Measurements from ENCODE around the gene PTCH1. TPM values are rescaled to one million over a fixed set of nuclear protein-coding genes. Genes with fewer than 3 reads are reported as not detected.

The PTCH1 gene
- total and polyA plus RNA-seq, 7 donors, result 0.81 to 7.5 (median 3.5) TPM

DNA sequence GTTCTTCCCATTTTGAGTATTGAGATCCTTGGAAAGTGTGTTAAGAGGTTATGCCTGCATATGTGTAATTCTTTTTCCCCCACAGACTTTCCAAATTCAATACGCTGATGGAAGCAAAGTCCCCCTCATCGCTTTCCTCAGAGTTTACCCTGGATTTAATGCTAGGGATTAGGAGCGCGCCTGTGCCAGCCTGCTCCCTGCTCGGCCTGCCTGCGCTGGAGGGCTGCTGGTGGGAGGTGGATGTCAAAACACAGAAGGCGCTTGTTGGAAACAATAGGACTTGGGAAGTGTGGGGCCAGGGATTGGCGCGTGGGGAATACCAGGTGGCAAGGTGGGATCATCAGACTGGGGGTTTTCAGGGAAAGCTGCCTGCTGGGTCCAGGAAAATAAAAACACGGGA is 39.8 kb upstream of the PTCH1 start:
- TF ChIP-seq, protein P1, sequence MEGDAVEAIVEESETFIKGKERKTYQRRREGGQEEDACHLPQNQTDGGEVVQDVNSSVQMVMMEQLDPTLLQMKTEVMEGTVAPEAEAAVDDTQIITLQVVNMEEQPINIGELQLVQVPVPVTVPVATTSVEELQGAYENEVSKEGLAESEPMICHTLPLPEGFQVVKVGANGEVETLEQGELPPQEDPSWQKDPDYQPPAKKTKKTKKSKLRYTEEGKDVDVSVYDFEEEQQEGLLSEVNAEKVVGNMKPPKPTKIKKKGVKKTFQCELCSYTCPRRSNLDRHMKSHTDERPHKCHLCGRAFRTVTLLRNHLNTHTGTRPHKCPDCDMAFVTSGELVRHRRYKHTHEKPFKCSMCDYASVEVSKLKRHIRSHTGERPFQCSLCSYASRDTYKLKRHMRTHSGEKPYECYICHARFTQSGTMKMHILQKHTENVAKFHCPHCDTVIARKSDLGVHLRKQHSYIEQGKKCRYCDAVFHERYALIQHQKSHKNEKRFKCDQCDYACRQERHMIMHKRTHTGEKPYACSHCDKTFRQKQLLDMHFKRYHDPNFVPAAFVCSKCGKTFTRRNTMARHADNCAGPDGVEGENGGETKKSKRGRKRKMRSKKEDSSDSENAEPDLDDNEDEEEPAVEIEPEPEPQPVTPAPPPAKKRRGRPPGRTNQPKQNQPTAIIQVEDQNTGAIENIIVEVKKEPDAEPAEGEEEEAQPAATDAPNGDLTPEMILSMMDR (IDR thresholded peaks at IDR 0.05), result no peak
- peaks cover 0 to 38% (median 8%) of the 10 kb centered on the region in 3 donors for H3K27me3 ChIP-seq (ENCODE audit: insufficient read depth in 3 of 3, low read length in 2 of 3)
- 29 to 33% (median 30%) methylated on average over 10 of the region's 10 CpGs for WGBS, 3 donors
- intact Hi-C loops (cut with DNase I), result no loop called here
- DNase-seq (no peak), ATAC-seq (no peak)
- H3K36me3 ChIP-seq (ENCODE audit: insufficient read depth in 1 of 2, low read depth in 1 of 2), result no peaks in the 10 kb centered on the region
- H3K27ac ChIP-seq, result no peak overlapping the region
- H3K9me3 ChIP-seq, result no peaks in the 10 kb centered on the region
- H3K4me3 ChIP-seq, result no peak overlapping the region
- no peaks in the 10 kb centered on the region for H3K4me1 ChIP-seq

DNA sequence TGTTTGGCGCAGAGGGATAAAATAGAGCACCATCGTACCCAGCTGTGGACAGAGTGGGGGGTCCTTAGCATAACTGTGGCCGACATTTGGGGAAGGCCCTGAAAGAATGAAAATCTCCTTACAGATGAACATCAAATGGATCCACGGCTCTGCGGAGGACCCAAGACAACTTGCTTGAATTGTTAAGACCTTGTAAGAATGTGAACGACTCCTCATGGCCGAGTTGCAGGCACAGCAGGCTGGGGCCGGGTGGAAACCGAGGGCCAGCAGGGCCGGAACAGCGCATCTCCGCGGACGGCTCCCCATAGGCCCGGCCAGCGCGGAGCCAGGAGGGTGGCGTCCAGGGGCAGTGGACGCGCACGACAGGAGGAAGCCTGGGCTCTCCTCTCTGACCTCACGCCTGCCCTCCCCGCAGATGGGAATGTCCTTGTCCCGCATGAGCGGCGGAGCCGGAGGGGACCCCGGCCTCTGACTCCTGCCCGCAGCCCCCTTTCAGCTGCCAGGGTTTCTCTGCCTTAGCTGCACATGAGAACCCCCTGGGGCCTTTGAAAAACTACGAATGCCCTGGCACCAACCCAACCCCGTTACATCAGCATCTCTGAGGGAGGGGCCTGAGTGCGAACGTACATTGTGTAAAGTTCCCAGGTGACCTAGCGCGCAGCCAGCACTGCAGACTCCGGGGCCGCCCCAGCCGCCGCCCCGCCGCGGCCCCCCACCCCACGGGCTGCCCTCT is 36.2 kb upstream of the PTCH1 start:
- peak in 2 of 4 donors; percentile 40 to 64 for ATAC-seq
- intact Hi-C loops (cut with DNase I), result no loop called here
- H3K4me1 ChIP-seq, result no peaks in the 10 kb centered on the region
- no peaks in the 10 kb centered on the region for H3K9me3 ChIP-seq
- H3K4me3 ChIP-seq, result peak overlapping the region; percentile 41
- 19 to 29% (median 27%) methylated on average over 43 of the region's 43 CpGs for WGBS, 3 donors
- H3K27me3 ChIP-seq (ENCODE audit: insufficient read depth in 3 of 3, low read length in 2 of 3), result peaks cover 0 to 34% (median 6%) of the 10 kb centered on the region in 3 donors
- H3K36me3 ChIP-seq (ENCODE audit: insufficient read depth in 1 of 2, low read depth in 1 of 2), result no peaks in the 10 kb centered on the region
- peak; percentile 51 to 76 for DNase-seq
- no peak overlapping the region for H3K27ac ChIP-seq
- TF ChIP-seq, protein P1 (IDR thresholded peaks at IDR 0.05), result no peak

DNA sequence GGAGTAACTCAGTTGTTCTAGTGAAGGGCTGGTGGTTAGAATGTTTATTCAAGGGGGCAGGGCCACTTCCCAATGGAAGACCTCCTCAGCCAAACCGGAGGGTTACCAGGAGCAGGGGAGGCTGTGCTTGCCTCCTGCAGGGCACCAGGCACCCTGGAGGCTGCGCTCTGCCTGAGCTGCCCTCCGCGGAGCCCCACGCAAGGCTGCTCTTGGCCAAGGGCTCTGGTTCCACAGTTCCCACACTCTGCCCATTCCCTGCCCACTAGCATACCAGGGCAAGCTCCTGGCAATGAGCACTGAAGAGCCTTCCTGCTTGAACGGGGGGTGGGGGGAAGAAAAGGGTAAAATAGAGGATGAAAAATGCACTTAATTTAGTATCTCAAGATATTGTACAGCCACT is 35.5 kb upstream of the PTCH1 start:
- no peak for ATAC-seq
- DNase-seq, result no peak
- intact Hi-C loops (cut with DNase I), result no loop called here
- Histone ChIP-seq H3K36me3 (ENCODE audit: insufficient read depth in 1 of 2, low read depth in 1 of 2) (no peaks in the 10 kb centered on the region), H3K9me3 (no peaks in the 10 kb centered on the region), H3K4me3 (no peak overlapping the region), H3K4me1 (no peaks in the 10 kb centered on the region), H3K27me3 (ENCODE audit: insufficient read depth in 3 of 3, low read length in 2 of 3) (peaks cover 0 to 31% (median 6%) of the 10 kb centered on the region in 3 donors), H3K27ac (no peak overlapping the region)
- WGBS, 3 donors, result 79 to 80% (median 79%) methylated on average over 6 of the region's 6 CpGs
- TF ChIP-seq, protein P1 (IDR thresholded peaks at IDR 0.05), result no peak

DNA sequence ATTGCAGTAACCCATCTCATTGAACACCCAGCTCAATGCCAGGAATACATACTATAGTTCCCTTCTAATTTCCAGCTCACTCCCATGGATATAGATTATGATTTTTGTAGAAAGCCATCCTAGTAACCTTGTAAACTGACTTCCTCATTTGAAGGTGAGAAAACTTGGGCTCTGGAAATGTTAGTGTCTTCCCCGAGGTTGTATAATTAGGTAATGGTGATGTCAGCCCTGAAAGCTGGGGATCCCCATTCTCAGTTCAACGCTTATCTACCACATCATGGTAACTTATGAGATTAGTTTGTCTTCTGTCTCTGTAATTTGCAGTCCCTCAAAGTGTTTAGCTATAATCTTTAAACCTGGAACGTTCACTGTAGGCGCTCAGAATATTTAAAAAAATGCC is 34.6 kb upstream of the PTCH1 start:
- ATAC-seq (no peak), DNase-seq (no peak)
- Histone ChIP-seq H3K9me3 (no peaks in the 10 kb centered on the region), H3K27ac (no peak overlapping the region), H3K4me1 (no peaks in the 10 kb centered on the region), H3K27me3 (ENCODE audit: insufficient read depth in 3 of 3, low read length in 2 of 3) (peaks cover 0 to 33% (median 6%) of the 10 kb centered on the region in 3 donors), H3K36me3 (ENCODE audit: insufficient read depth in 1 of 2, low read depth in 1 of 2) (no peaks in the 10 kb centered on the region), H3K4me3 (no peak overlapping the region)
- TF ChIP-seq, protein P1 (IDR thresholded peaks at IDR 0.05), result no peak
- WGBS, 3 donors, result 87 to 91% (median 87%) methylated on average over 4 of the region's 4 CpGs
- intact Hi-C loops (cut with DNase I), result no loop called here
